Inferior parietal cortex (tissue), 1 donor: ENCODE measurements around the gene GLRX.
"Not testable (repeated sequence)": the region's sequence is repeated elsewhere in the genome, so short reads cannot be mapped to it uniquely, and the experiment has no call there.

Source experiments
- DNase-seq: peaks from one replicate; pipeline ENCODE4 v3.0.0-alpha.2; 2016; ENCODE audit errors: extremely low spot score

GLRX gene

DNA sequence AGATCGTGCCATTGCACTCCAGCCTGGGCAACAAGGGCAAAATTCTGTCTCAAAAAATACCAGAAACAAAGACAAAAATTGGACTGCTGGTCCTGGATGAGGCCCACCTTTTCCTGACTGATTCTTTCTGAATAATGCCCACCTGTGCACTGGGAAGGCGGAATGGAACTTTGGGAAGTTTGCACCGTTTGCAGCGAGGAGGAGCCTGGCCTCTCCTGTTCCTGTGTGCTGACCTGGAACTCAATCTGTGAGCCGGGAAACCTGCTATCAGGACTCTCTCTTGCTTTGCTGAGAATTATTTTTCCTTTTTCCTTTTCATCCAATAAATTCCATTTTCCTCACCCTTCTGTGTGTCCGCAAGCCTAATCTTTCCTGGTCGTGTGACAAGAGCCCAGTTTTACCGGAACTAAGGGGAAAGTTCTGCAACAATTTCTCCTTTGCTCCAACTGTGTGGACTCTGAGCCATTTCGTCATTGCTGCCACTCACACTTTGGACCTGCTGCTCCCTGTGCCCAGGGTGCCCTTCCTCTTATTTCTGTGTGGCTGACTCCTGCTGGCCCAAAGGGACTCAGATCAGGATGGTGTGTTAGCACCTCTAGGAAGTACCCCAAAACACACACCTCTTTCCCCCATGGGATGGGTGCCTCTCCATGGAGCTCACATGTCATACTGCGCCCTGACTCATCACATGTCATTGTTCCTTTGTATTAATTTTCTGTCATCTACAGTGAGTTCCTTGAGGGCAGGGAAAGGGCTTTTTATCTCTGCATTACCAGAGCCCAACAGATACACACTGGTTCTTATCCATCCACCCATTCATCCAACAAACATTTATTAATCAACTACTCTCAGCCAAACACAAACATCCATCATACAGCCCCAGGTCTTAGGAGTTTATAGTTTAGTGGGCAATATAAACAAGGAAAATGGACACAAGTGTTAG, 4.7 kb upstream of the GLRX start:
- no peak for DNase-seq

DNA sequence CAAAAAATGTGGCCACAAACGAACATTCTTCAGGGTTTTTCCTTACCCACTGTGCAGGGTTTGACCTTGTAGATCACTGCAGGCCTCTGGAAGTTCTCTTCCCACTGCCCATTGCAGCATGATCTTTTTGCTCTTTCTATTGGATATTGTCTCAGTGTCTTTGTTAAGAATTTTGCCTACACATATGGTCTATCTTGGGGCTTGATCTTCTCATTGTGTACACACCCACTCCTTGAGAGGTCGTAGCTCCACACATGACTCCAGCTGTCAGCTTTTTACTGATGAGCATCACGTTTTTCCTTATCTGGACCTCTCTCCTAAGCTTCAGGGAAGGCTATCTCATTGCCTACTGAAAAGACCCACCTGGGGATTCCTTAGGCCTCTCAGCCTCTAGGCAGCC, 3.0 kb upstream of the GLRX start:
- no peak for DNase-seq

DNA sequence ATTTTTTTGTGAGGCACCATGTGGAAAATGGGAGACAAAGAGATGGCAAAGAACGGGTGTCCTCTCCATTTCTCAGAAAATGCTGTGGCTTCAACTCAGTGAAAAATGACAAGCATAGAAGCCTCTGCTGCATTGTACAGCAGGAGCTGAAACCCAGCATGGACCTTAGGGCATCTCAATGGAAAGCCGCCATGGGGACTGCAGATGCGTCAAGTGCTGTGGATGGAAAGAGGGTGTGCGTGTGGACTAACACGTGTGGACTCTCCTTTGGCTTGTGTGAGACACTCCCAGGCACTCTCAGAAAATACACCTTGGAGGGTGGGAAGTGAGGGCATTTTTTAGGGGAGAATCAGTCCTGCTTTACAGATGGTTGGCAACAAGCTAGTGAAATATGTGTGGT, 2.2 kb upstream of the GLRX start:
- no peak for DNase-seq

DNA sequence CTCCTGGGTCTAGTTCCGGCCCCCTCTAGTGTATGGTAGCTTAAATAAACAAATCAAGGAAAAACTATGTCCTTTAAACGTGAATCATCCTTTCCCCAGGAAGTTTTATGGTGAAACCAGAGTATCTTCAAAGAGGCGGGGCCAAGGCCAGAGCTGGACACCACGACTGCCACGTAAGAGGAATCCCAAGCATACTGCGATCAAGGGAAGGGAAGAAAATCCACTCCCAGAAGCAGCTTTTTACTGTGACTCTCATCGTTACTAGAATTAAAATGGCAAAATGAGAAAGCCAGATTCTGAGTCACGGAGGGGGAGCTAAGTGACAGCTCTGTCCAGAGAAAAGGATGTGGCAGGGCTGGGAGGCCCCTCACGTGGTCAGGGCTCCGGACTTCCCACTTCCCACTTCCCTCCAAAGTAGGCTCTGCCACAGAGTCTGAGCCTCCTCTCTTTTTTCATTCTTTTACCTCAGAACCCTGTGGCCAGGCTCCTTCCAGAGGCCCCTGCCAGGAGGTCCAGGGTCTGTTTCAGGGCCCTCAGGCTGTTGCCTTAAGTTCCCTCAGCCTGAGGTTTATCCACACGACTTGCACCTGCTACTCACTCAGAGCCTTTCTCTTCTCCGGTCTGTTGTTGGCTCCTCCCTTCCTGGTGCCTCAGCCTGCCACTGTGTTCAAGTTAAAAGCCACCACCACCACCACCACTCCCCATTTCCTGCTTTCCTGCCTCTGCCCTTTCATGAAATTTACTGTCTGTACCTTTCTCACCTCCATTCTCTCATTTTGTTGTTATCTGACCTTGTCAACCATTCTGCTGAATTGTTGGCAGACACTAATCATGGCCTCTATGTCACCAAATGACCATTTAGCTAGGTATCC, 1.4 kb upstream of the GLRX start:
- no peak for DNase-seq

DNA sequence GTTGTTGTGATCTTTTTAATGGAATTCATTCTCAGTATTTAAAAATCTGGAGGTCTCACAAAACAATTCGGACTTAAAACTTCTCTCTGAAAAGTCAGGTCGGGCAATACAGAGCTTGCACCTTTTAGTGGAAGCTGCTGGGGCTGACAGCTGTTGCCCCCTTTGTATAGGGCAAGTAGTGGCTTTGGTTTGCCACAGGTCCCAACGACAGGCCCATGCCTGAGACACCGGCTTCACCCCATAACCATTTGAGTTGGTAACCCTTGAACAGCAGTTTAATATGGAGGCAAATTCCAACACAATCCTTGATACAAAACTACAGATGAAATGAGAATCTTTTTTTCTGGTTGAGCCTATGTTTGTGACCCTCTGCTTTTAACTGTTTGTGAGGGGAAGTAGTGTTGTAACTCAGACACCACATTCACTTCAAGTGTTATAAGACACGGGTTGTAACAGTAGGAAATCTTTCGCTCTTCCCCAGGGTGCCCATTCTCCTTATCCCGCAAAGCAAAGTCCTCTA, 752 bp upstream of the GLRX start:
- no peak for DNase-seq

DNA sequence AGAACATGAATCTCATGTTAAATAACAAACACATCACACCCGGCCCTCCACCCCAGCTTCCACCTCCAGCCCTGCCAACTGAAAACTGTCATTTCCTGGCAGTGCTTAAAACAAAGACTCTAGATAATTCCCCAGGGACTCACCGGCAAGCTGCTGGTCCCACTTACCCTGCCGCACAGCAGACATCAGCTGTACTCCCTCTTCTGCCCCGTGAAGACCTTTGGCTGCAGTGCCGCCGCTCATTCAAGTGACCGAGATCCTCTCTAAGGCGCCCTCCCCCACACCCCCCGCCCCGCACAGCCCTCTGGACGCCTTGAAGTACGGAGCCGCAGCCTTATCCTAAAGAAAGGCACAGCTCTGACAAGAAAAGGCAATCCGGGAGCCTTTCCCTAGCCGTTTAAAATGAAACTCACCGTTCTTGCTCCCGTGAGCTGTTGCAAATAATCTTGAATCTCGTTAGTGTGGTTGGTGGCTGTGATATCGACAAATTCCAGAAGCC, 434 bp downstream of the GLRX start:
- DNase-seq = no peak

DNA sequence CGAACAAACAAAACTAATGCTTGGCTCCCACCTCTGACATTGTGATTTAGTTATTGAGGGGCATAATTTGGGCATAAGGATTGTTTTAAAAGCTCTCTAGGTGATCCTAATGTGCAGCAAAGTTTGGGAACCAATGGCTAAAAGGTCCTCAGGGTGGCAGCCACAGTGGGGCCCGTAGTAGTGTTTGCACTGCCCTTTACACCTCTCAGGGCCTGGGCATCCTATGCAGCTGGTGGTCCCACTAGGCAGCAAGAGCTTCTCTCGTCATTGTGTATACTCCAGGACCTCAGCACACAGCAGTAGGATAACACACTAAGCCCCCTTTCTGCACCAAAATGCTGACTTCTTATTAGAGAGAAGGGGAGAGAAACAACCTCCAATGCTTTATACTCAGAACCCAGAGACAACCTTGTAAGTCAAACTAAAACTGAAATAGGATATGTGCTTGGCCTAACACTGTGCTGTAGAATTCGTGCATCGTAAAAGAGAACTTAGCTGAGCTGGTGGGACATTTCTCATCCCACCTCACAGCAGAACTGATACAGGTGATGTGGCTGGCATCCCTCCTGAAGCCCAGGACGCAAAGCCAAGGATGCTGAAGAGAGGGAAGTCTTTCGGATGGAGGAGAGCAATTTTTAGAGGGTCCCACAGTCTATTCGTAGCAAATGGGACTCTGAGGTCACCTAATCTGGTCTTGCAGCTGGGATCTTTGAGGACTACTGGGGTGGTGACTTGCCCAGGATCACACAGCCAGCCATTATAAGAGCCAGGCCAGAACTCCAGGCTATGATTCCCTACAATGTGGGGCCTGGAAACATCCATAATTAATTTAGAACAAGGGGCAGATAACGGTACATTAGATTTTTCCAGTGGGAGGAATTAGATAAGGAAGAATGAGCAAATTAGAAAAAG, 1.2 kb downstream of the GLRX start:
- no peak for DNase-seq

DNA sequence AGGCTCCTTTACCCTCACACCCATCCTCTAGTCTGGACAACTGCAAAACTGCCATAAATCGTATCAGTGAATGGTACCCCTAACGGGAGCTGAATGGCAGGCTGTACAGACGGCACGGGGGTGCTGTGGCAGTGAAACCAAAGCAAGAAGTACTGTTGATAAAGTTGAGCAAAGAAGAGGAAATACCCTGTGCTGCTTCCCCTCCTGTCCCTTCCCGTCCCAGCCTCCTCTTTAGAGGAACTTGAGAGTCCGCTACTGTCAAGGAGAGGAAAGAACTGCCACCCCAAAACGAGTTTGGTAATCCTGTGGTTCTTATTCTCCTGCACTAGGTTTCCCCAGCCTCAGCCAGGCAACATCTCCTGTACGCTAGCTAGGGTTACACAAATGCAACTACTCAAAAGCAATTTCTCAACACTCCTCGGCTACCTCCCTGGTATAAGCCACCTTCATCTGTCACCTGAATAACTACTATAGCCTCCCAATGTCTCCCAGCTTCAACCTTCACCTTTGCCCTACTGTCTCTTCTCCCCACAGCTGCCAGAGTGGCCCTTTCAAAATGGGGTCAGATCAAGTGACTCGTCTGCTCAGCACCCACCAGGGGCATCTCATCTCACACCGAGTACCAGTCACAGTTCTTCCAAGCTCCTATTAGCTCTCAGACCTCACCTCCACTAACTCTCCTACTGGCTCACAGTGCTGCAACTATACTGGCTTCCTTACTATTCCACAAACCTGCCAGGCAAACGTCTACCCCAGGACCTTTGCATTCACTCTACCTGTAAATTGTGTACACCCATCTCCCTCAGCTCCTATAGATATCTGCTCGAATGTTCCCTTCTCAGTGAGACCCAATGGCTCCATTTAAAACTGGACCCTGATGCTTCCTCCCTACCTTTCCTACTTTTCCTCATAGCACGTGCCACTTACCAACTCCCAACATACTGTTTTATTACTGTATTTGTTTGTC, 4.1 kb downstream of the GLRX start:
- no peak for DNase-seq

DNA sequence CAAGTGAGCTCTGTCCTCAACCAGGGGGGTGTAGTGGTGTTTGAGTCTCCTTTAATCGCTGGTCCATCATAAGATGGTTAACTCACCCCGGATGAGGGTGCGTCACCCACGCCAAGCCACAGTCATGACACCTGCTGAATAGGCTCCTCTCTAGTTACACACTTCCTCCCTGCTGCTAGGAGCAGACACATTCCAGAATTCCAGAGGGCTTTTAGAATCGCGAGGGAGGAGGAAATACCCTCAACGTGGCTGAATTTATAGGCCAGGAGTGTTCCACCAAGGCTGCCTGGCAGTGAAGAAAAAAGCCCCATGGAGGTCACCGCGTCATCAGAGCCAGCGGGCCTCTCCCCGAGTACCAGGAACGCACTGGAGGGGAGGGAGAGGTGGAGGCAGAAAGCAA, 5.1 kb downstream of the GLRX start:
- no peak for DNase-seq

DNA sequence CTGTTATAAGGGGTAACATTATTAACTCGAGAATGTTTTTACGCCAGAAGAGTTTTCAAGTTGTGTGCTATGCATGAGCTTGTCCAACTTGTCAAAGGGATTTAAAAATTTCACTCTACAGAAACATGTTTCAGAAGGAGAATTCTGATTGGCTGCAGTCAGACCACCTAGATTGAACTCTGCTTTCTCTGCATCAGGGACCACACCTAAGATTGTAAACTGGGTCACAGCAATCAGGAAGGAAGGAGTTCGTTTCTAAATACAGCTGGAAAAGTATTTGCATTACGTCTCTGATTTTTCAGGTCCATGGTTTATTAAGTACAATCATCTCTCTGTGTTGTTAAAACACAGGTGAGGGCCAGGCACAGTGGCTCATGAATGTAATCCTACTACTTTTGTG, 5.8 kb downstream of the GLRX start:
- no peak for DNase-seq

DNA sequence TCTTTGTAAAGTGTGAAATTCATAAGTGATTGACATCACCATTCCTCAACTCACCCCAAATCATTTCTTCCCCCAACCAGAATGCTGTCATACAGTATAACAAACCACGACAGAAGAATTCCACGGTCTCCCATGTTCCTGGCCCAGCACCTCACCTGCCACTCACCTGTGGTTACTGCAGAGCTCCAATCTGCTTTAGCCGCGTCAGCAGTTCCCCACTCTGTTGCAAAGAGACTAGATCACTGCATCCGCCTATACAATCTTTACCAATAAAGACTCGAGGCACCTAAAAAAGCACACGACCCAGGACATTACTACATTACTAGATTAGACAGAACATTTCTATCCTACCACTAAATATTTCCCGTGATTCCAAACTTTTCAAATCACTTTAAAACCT, 6.2 kb downstream of the GLRX start:
- DNase-seq = no peak

DNA sequence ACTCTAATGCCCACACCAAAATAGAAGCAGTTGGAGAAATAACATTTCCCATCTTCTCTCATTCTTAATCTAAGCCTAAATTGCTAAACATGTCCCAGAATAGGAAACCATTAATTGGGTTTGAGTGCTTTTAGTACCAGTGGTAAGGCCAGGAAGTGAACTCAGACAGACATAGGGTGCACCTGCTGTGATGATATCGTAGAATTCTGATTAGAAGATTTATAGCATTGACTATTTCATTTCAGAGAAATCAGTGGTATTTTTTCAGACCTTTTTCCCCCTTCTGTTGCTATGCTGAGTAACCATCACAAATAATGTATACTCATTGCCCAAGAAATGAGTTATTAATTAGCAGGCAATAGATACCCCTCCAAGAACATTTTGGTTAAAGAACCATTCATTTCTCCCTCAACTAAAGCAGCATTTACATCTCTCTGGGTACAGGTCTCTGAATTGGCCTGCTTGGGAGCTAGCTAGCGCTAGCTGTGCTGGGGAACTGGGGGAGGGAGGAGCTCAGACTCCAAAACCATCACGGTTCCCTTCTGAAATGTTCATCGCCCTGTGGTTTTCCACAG, 7.3 kb downstream of the GLRX start:
- no peak for DNase-seq

DNA sequence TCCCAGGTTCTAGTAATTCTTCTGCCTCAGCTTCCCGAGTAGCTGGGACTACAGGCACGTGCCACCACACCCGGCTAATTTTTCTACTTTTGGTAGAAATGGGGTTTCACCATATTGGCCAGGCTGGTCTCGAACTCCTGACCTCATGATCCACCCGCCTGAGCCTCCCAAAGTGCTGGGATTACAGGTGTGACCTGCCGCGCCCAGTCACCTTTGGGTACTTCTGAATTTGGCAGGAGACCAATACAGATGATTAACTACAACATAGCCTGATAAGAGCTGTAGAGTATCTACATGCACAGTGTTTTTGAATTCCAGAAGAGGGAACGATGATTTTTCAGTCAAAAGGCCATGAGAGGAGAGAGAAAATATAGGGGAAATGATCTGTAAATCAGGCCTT, 9.5 kb downstream of the GLRX start:
- DNase-seq = not testable (repeated sequence)

DNA sequence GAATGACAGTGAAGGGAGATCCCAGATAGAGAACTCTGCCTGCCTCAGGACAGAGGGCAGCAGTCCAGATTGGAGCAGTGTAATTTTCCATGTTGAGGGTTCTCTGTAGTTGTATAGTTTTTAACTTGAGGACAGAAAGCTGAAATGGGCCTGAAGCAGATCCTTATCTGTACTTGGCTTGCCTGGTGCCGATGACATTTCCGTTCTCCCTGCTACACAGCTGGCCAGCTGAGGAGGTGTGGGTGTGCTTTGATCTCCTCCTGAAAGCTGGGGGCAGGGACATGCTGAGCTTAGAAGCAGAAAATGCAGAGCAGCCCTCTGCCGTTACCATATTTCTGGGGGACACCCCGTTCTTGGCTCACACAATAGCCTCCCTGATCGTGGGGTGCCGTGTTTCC, 10.5 kb downstream of the GLRX start:
- no peak for DNase-seq

DNA sequence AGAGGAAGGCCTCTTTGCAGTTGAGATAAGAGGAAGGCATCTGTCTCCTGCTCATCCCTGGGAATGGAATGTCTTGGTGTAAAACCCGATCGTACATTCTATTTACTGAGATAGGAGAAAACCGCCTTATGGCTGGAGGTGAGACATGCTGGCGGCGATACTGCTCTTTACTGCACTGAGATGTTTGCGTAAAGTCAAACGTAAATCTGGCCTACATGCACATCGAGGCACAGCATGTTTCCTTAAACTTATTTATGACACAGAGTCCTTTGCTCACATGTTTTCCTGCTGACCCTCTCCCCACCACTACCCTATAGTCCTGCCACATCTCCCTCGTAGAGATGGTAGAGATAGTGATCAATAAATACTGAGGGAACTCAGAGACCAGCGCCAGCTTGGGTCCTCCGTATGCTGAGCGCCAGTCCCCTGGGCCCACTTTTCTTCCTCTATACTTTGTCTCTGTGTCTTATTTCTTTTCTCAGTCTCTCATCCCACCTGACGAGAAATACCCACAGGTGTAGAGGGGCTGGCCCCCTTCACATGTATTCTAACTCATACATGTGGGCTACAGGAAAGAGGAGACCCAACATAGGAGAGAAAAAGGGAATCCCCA, 11.0 kb downstream of the GLRX start:
- DNase-seq = not testable (repeated sequence)

DNA sequence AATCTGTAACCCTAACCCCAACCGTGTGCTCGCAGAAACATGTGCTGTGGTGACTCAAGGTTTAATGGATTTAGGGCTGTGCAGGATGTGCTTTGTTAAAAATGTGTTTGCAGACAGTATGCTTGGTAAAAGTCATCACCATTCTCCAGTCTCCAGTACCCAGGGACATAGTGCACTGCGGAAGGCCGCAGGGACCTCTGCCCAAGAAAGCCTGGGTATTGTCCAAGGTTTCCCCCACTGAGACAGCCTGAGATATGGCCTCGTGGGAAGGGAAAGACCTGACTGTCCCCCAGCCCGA, 11.5 kb downstream of the GLRX start:
- not testable (repeated sequence) for DNase-seq

DNA sequence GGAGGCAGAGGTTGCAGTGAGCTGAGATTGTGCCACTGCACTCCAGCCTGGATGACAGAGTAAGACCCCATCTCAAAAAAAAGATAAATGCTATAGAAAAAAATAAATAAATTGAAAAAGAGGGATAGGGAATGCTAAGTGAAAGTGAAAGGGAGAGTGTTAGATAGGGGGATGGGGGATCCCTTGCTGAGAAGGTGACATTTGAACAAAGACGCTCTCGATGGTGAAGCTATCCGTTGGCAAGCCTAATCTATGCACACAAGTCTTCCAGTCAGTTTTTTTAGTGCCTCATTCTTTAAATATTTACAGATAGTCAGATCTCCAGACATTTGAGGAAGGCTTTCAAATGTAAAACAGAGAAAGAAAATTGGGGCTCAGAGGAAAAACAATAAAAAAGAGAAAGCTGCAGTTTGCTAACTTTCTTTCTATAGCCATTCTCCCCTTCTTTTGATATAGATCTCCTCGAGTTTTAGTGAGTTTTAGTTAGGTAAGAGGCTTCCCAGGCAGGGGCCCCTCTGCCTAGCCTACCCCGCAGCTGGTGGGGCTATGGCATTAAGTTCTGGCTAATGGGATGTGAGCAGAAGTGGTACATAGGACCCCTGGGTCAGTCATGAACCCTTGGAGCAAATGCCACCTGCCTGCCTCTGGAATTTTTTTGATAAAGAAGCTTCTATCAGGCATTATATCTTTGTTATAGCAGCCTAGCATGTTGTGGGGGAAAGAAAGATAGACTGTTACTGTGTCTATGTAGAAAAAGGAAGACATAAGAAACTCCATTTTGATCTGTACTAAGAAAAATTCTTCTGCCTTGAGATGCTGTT, 12.0 kb downstream of the GLRX start:
- no peak for DNase-seq

DNA sequence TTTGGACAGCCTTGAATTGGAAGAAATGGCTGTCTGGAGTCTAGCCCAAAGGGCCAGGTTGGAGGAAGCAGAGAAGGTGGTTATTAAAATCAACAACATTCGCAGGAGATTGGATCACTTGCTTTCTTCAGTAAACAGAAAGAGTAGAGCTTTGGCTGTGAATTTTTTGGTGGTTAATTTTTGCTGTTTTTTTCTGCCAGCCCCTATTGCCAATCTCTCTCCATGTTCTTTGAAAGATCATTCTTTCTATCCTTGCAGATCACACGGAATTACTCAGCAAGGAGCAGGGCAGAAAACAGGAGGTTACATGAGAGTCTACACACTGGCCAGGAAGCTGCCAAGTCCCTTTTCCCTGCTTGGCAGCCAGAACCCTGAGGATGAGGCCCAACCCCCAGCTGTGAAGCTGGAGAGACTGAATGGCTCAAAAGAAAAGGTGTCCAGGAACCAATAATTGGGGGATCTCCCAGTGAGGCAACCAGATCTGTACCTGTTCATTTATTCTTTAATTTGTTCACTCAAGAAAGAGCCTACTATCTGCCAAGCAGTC, 13.0 kb downstream of the GLRX start:
- DNase-seq = no peak
